ENCODE data around the gene MIEF1.

DNA sequence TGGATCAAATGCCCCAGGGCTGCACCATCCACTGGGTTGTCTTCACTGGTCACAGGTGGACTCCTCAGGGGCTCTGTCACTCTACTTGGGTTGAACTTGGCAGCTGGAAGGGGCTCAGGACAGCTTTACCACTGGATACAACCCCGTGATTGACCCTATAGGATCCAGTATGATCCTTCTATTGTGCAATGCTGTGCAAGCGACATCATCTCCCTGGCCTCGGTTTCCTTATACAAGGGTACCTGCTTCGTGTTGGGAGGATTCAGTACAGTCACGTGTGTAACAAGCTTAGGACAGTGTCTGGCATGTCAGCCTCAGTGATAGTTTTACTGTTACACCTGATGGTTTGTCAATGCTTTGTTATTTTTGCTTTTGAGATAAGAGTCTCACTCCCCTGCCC is 20.5 kb upstream of the MIEF1 start:
- TF ChIP-seq, protein P1, sequence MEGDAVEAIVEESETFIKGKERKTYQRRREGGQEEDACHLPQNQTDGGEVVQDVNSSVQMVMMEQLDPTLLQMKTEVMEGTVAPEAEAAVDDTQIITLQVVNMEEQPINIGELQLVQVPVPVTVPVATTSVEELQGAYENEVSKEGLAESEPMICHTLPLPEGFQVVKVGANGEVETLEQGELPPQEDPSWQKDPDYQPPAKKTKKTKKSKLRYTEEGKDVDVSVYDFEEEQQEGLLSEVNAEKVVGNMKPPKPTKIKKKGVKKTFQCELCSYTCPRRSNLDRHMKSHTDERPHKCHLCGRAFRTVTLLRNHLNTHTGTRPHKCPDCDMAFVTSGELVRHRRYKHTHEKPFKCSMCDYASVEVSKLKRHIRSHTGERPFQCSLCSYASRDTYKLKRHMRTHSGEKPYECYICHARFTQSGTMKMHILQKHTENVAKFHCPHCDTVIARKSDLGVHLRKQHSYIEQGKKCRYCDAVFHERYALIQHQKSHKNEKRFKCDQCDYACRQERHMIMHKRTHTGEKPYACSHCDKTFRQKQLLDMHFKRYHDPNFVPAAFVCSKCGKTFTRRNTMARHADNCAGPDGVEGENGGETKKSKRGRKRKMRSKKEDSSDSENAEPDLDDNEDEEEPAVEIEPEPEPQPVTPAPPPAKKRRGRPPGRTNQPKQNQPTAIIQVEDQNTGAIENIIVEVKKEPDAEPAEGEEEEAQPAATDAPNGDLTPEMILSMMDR (IDR thresholded peaks at IDR 0.05) = no peak
- TF ChIP-seq POLR2A (IDR thresholded peaks at IDR 0.05) = no peak
